ENCODE data around the gene RALGPS1. TPM values are rescaled to one million over a fixed set of nuclear protein-coding genes. Genes with fewer than 3 reads are reported as not detected.
A peak's percentile ranks its signal among the peaks of the same experiment; 100 is the strongest.

The RALGPS1 gene
- polyA plus RNA-seq, 4 donors = 16.6 to 53.3 (median 26.8) TPM

GRCh38 chr9:127231666-127232065 is 317.1 kb downstream of the RALGPS1 start:
- H3K27me3 ChIP-seq (ENCODE audit: control insufficient read depth in 3 of 3, insufficient read depth in 3 of 3, low read length in 3 of 3) = no peaks in the 10 kb centered on the region
- H3K36me3 ChIP-seq (ENCODE audit: control insufficient read depth in 3 of 3, insufficient read depth in 2 of 3, low read depth in 1 of 3, low read length in 3 of 3) = peaks cover 0 to 7% (median 0%) of the 10 kb centered on the region in 3 donors
- H3K27ac ChIP-seq (ENCODE audit: low read depth in 1 of 3, low read length in 2 of 3) = no peak overlapping the region
- peaks cover 0 to 2% (median under 1%) of the 10 kb centered on the region in 3 donors for H3K4me1 ChIP-seq (ENCODE audit: control insufficient read depth in 3 of 3, insufficient read depth in 2 of 3, low read depth in 1 of 3, low read length in 2 of 3)
- WGBS, 3 donors = 93 to 95% (median 93%) methylated on average over 3 of the region's 3 CpGs
- H3K4me3 ChIP-seq (ENCODE audit: low read depth in 1 of 3, low read length in 3 of 3) = no peak overlapping the region
- FAIRE-seq (no peak), DNase-seq (no peak)
- H3K9me3 ChIP-seq (ENCODE audit: control insufficient read depth in 2 of 2, insufficient read depth in 1 of 2, low read depth in 1 of 2, low read length in 1 of 2) = no peaks in the 10 kb centered on the region

- peaks cover 0 to 12% (median 0%) of the 10 kb centered on the region in 3 donors for H3K36me3 ChIP-seq (ENCODE audit: control insufficient read depth in 3 of 3, insufficient read depth in 2 of 3, low read depth in 1 of 3, low read length in 3 of 3)
- no peak overlapping the region for H3K27ac ChIP-seq (ENCODE audit: low read depth in 1 of 3, low read length in 2 of 3)
- WGBS, 3 donors = 81 to 93% (median 89%) methylated on average over 4 of the region's 4 CpGs
- no peaks in the 10 kb centered on the region for H3K27me3 ChIP-seq (ENCODE audit: control insufficient read depth in 3 of 3, insufficient read depth in 3 of 3, low read length in 3 of 3)
- no peaks in the 10 kb centered on the region for H3K9me3 ChIP-seq (ENCODE audit: control insufficient read depth in 2 of 2, insufficient read depth in 1 of 2, low read depth in 1 of 2, low read length in 1 of 2)
- DNase-seq (no peak), FAIRE-seq (no peak)
- no peaks in the 10 kb centered on the region for H3K4me1 ChIP-seq (ENCODE audit: control insufficient read depth in 3 of 3, insufficient read depth in 2 of 3, low read depth in 1 of 3, low read length in 2 of 3)
- no peak overlapping the region for H3K4me3 ChIP-seq (ENCODE audit: low read depth in 1 of 3, low read length in 3 of 3)
These were observed 318.4 kb downstream of the RALGPS1 start for GRCh38 chr9:127232833-127233549.

GRCh38 chr9:127233550-127233949 is 319.0 kb downstream of the RALGPS1 start:
- H3K27ac ChIP-seq (ENCODE audit: low read depth in 1 of 3, low read length in 2 of 3) = no peak overlapping the region
- FAIRE-seq = no peak
- H3K27me3 ChIP-seq (ENCODE audit: control insufficient read depth in 3 of 3, insufficient read depth in 3 of 3, low read length in 3 of 3) = no peaks in the 10 kb centered on the region
- DNase-seq = no peak
- H3K36me3 ChIP-seq (ENCODE audit: control insufficient read depth in 3 of 3, insufficient read depth in 2 of 3, low read depth in 1 of 3, low read length in 3 of 3) = peaks cover 0 to 14% (median 0%) of the 10 kb centered on the region in 3 donors
- H3K4me1 ChIP-seq (ENCODE audit: control insufficient read depth in 3 of 3, insufficient read depth in 2 of 3, low read depth in 1 of 3, low read length in 2 of 3) = no peaks in the 10 kb centered on the region
- 60 to 83% (median 82%) methylated on average over 4 of the region's 4 CpGs for WGBS, 3 donors
- no peaks in the 10 kb centered on the region for H3K9me3 ChIP-seq (ENCODE audit: control insufficient read depth in 2 of 2, insufficient read depth in 1 of 2, low read depth in 1 of 2, low read length in 1 of 2)
- no peak overlapping the region for H3K4me3 ChIP-seq (ENCODE audit: low read depth in 1 of 3, low read length in 3 of 3)

- no peaks in the 10 kb centered on the region for H3K4me1 ChIP-seq (ENCODE audit: control insufficient read depth in 3 of 3, insufficient read depth in 2 of 3, low read depth in 1 of 3, low read length in 2 of 3)
- H3K36me3 ChIP-seq (ENCODE audit: control insufficient read depth in 3 of 3, insufficient read depth in 2 of 3, low read depth in 1 of 3, low read length in 3 of 3) = peaks cover 0 to 14% (median 0%) of the 10 kb centered on the region in 3 donors
- no peak for DNase-seq
- H3K9me3 ChIP-seq (ENCODE audit: control insufficient read depth in 2 of 2, insufficient read depth in 1 of 2, low read depth in 1 of 2, low read length in 1 of 2) = no peaks in the 10 kb centered on the region
- no peaks in the 10 kb centered on the region for H3K27me3 ChIP-seq (ENCODE audit: control insufficient read depth in 3 of 3, insufficient read depth in 3 of 3, low read length in 3 of 3)
- H3K27ac ChIP-seq (ENCODE audit: low read depth in 1 of 3, low read length in 2 of 3) = no peak overlapping the region
- H3K4me3 ChIP-seq (ENCODE audit: low read depth in 1 of 3, low read length in 3 of 3) = no peak overlapping the region
- 65 to 90% (median 84%) methylated on average over 1 of the region's 1 CpG for WGBS, 3 donors
- FAIRE-seq = no peak
These were observed 319.4 kb downstream of the RALGPS1 start for GRCh38 chr9:127233989-127234388.

- Histone ChIP-seq H3K4me1 (ENCODE audit: control insufficient read depth in 3 of 3, insufficient read depth in 2 of 3, low read depth in 1 of 3, low read length in 2 of 3) (no peaks in the 10 kb centered on the region), H3K9me3 (ENCODE audit: control insufficient read depth in 2 of 2, insufficient read depth in 1 of 2, low read depth in 1 of 2, low read length in 1 of 2) (no peaks in the 10 kb centered on the region), H3K27ac (ENCODE audit: low read depth in 1 of 3, low read length in 2 of 3) (no peak overlapping the region), H3K27me3 (ENCODE audit: control insufficient read depth in 3 of 3, insufficient read depth in 3 of 3, low read length in 3 of 3) (no peaks in the 10 kb centered on the region), H3K36me3 (ENCODE audit: control insufficient read depth in 3 of 3, insufficient read depth in 2 of 3, low read depth in 1 of 3, low read length in 3 of 3) (peaks cover 0 to 11% (median 0%) of the 10 kb centered on the region in 3 donors), H3K4me3 (ENCODE audit: low read depth in 1 of 3, low read length in 3 of 3) (no peak overlapping the region)
- no peak for DNase-seq
- no peak for FAIRE-seq
- 90 to 92% (median 90%) methylated on average over 4 of the region's 4 CpGs for WGBS, 3 donors
These were observed 323.2 kb downstream of the RALGPS1 start for GRCh38 chr9:127237801-127238200.

GRCh38 chr9:127241354-127241753 is 326.8 kb downstream of the RALGPS1 start:
- Histone ChIP-seq H3K36me3 (ENCODE audit: control insufficient read depth in 3 of 3, insufficient read depth in 2 of 3, low read depth in 1 of 3, low read length in 3 of 3) (peaks cover 0 to 11% (median 0%) of the 10 kb centered on the region in 3 donors), H3K27ac (ENCODE audit: low read depth in 1 of 3, low read length in 2 of 3) (no peak overlapping the region), H3K4me1 (ENCODE audit: control insufficient read depth in 3 of 3, insufficient read depth in 2 of 3, low read depth in 1 of 3, low read length in 2 of 3) (peaks cover 0 to 6% (median 3%) of the 10 kb centered on the region in 3 donors), H3K27me3 (ENCODE audit: control insufficient read depth in 3 of 3, insufficient read depth in 3 of 3, low read length in 3 of 3) (no peaks in the 10 kb centered on the region), H3K9me3 (ENCODE audit: control insufficient read depth in 2 of 2, insufficient read depth in 1 of 2, low read depth in 1 of 2, low read length in 1 of 2) (no peaks in the 10 kb centered on the region), H3K4me3 (ENCODE audit: low read depth in 1 of 3, low read length in 3 of 3) (no peak overlapping the region)
- FAIRE-seq (no peak), DNase-seq (no peak)
- WGBS, 3 donors = 56 to 88% (median 80%) methylated on average over 2 of the region's 2 CpGs

DNA sequence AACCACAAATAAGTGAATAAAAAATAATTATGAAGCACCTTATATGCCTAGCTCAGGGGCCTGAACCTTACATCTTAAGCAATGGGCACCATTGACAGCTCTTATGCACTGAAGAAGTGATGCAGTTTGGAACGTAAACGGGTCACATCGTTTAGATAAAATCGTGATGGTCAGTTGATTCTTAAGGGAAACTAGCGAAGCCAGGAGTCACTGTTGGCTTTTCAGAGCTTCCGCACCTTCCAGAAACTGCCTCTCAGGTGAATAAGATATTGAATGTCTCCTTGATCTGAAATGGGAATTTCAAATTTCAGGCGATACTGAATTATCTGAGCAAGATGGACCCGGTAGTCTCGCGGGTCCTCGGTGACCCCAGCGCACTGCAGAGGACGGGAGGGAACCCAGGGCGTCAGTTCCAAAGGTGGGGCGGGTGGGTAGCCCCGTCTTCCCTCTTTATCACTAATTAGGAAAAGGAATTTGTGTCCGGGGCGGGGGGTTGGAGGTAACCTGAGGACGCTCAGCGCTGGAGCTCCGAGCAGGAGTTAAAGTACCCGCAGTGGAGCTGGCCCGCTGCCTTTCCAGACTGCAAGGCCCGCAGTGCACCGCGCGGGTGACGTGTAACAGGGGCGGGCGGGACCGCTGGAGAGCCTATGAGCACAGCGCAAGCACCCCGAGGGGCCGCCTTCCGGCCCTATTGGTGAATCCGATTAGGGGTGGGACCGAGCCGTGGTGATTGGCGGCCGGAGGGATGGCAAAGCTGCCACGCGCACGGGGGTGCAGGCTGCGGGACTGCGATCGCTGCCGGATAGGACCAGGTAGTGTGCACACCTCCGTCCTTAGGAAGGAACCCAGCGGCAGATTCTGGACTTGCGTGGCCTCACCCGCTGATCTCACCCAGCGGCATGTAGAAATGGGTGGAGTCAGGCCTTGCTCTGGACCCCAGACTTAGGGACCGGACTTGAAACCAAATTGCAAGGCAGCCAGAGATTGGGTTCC is 330.3 kb downstream of the RALGPS1 start:
- H3K9me3 ChIP-seq (ENCODE audit: control insufficient read depth in 2 of 2, insufficient read depth in 1 of 2, low read depth in 1 of 2, low read length in 1 of 2) = no peaks in the 10 kb centered on the region
- H3K4me3 ChIP-seq (ENCODE audit: low read depth in 1 of 3, low read length in 3 of 3) = peak overlapping the region; percentile 52 to 70 (median 60)
- FAIRE-seq = no peak
- H3K27me3 ChIP-seq (ENCODE audit: control insufficient read depth in 3 of 3, insufficient read depth in 3 of 3, low read length in 3 of 3) = no peaks in the 10 kb centered on the region
- H3K36me3 ChIP-seq (ENCODE audit: control insufficient read depth in 3 of 3, insufficient read depth in 2 of 3, low read depth in 1 of 3, low read length in 3 of 3) = peaks cover 0 to 3% (median 0%) of the 10 kb centered on the region in 3 donors
- WGBS, 3 donors = 3 to 8% (median 3%) methylated on average over 53 of the region's 53 CpGs
- H3K4me1 ChIP-seq (ENCODE audit: control insufficient read depth in 3 of 3, insufficient read depth in 2 of 3, low read depth in 1 of 3, low read length in 2 of 3) = peaks cover 0 to 6% (median 3%) of the 10 kb centered on the region in 3 donors
- DNase-seq = peak; percentile 97
- H3K27ac ChIP-seq (ENCODE audit: low read depth in 1 of 3, low read length in 2 of 3) = peak overlapping the region; percentile 17 to 68 (median 43)

- H3K27me3 ChIP-seq (ENCODE audit: control insufficient read depth in 3 of 3, insufficient read depth in 3 of 3, low read length in 3 of 3) = no peaks in the 10 kb centered on the region
- H3K27ac ChIP-seq (ENCODE audit: low read depth in 1 of 3, low read length in 2 of 3) = peak overlapping the region in 2 of 3 donors; percentile 45 to 52
- peaks cover 0 to 6% (median 3%) of the 10 kb centered on the region in 3 donors for H3K4me1 ChIP-seq (ENCODE audit: control insufficient read depth in 3 of 3, insufficient read depth in 2 of 3, low read depth in 1 of 3, low read length in 2 of 3)
- no peaks in the 10 kb centered on the region for H3K36me3 ChIP-seq (ENCODE audit: control insufficient read depth in 3 of 3, insufficient read depth in 2 of 3, low read depth in 1 of 3, low read length in 3 of 3)
- H3K9me3 ChIP-seq (ENCODE audit: control insufficient read depth in 2 of 2, insufficient read depth in 1 of 2, low read depth in 1 of 2, low read length in 1 of 2) = no peaks in the 10 kb centered on the region
- DNase-seq (peak in 1 of 2 donors; percentile 67), FAIRE-seq (no peak)
- WGBS, 3 donors = 9 to 63% (median 38%) methylated on average over 8 of the region's 8 CpGs
- H3K4me3 ChIP-seq (ENCODE audit: low read depth in 1 of 3, low read length in 3 of 3) = peak overlapping the region; percentile 52 to 70 (median 60)
These were observed 331.1 kb downstream of the RALGPS1 start for GRCh38 chr9:127245637-127246164.
